GM12878 (cell line): ENCODE results near the gene DENND1A. TPM values are rescaled to one million over a fixed set of nuclear protein-coding genes. Genes with fewer than 3 reads are reported as not detected.

Experiments used
- ATAC-seq: fragments of 200-7000 bp; cut with Tn5 transposase; 3 replicates; pipeline ENCODE4 v1.9.1; 2020; ENCODE audit warnings: mild to moderate bottlenecking, moderate library complexity
- BruUV-seq: library from RNA; stranded (reverse); fragments of 400-500 nt; replicated peaks from 2 replicates; lab custom pipeline; 2021; lab: Mats Ljungman, UMichigan
- CTCF ChIA-PET: fragments of 300-600 bp; sonication (Branson Sonifier 250); formaldehyde crosslinking; extraction: SDS; loops from one replicate; lab custom pipeline; 2021; ENCODE audit warnings: inconsistent platforms; lab: Yijun Ruan, JAX
- POLR2A ChIA-PET: fragments of 350-600 bp; formaldehyde crosslinking; extraction: SDS; loops from one replicate; lab custom pipeline; 2021; ENCODE audit warnings: inconsistent platforms; lab: Charles Lee
- RAD21 ChIA-PET: fragments of 300-600 bp; sonication (Branson Sonifier 250); formaldehyde crosslinking; loops from one replicate; lab custom pipeline; 2023; ENCODE audit warnings: antibody characterized with exemption; ENCODE audit not compliant: unreplicated experiment; lab: Charles Lee
- SMC1A ChIA-PET: fragments of 300-600 bp; sonication (Branson Sonifier 250); formaldehyde crosslinking; loops from one replicate; lab custom pipeline; 2023; ENCODE audit not compliant: unreplicated experiment, uncharacterized antibody; lab: Charles Lee
- DNase-seq: peaks from one replicate; pipeline ENCODE4 v3.0.0-alpha.2; 2011; ENCODE audit warnings: low read depth, low spot score
- FAIRE-seq: peaks from 3 replicates; lab custom pipeline; 2011; peaks lifted over from hg19 to GRCh38; lab: Jason Lieb, UNC
- H2AFZ ChIP-seq: 2 replicates; pipeline ENCODE4 v1.6.0; 2011; ENCODE audit warnings: low read depth, low read length, control low read depth; ENCODE audit not compliant: control insufficient read depth
- H3K27ac ChIP-seq: 2 replicates; pipeline ENCODE4 v1.5.1; 2011; ENCODE audit warnings: control low read depth; ENCODE audit not compliant: control insufficient read depth, insufficient read depth
- H3K27me3 ChIP-seq, 2 experiments: replicated peaks in 1 of 2; 2 replicates each; pipeline versions ENCODE4 v1.6.0 to v1.6.1; 2011; ENCODE audit warnings: low read length in 1 of 2; ENCODE audit not compliant: control insufficient read depth in 2 of 2, insufficient read depth in 2 of 2
- H3K36me3 ChIP-seq, 2 experiments: 2 replicates each; pipeline ENCODE4 v1.5.1; 2011; ENCODE audit warnings: low read length in 1 of 2; ENCODE audit not compliant: control insufficient read depth in 2 of 2, insufficient read depth in 2 of 2
- H3K4me1 ChIP-seq: 2 replicates; pipeline ENCODE4 v1.6.1; 2011; ENCODE audit warnings: mild to moderate bottlenecking, low read length, moderate library complexity, mixed read lengths; ENCODE audit not compliant: control insufficient read depth, insufficient read depth
- H3K4me2 ChIP-seq: 2 replicates; pipeline ENCODE4 v1.6.0; 2011; ENCODE audit warnings: control low read depth; ENCODE audit not compliant: control insufficient read depth, insufficient read depth
- H3K4me3 ChIP-seq: fragments of 200-600 bp; sonication (generic); 2 replicates; pipeline ENCODE4 v1.5.1; 2016
- H3K79me2 ChIP-seq: 2 replicates; pipeline ENCODE4 v1.6.0; 2011; ENCODE audit warnings: low read length; ENCODE audit not compliant: control insufficient read depth, insufficient read depth
- H3K9ac ChIP-seq: 2 replicates; pipeline ENCODE4 v1.8.0; 2011; ENCODE audit warnings: low read length, control low read depth, mixed read lengths; ENCODE audit not compliant: control insufficient read depth, insufficient read depth
- H3K9me3 ChIP-seq: replicated peaks from 3 replicates; pipeline ENCODE4 v1.5.1; 2011; ENCODE audit warnings: mild to moderate bottlenecking, low read length; ENCODE audit not compliant: control insufficient read depth, insufficient read depth
- H4K20me1 ChIP-seq: 2 replicates; pipeline ENCODE4 v1.6.0; 2011; ENCODE audit not compliant: control insufficient read depth, insufficient read depth
- ATF7 ChIP-seq: fragments of 450-650 bp; IDR thresholded peaks from 2 replicates; pipeline ENCODE4 v1.6.1; 2016; ENCODE audit warnings: low read depth, mild to moderate bottlenecking
- BACH1 ChIP-seq: fragments of 450-650 bp; IDR thresholded peaks from 2 replicates; pipeline ENCODE4 v1.6.1; 2017; ENCODE audit warnings: mild to moderate bottlenecking, borderline replicate concordance
- BCL11A ChIP-seq: IDR thresholded peaks from 2 replicates; pipeline ENCODE4 v1.6.1; 2011; ENCODE audit warnings: low read depth, low read length
- CBFB ChIP-seq: IDR thresholded peaks from 2 replicates; pipeline ENCODE4 v1.6.1; 2016; ENCODE audit warnings: antibody characterized with exemption, low read depth
- CHD1 ChIP-seq: IDR thresholded peaks from 2 replicates; pipeline ENCODE4 v1.6.1; 2012; ENCODE audit warnings: low read depth, low read length, improper control_type of control experiment
- CREM ChIP-seq: IDR thresholded peaks from 2 replicates; pipeline ENCODE4 v1.6.1; 2014; ENCODE audit warnings: antibody characterized with exemption, low read depth
- EED ChIP-seq: sonication (generic); IDR thresholded peaks from 2 replicates; pipeline ENCODE4 v1.6.1; 2016; ENCODE audit warnings: antibody characterized with exemption, low read depth
- EP300 ChIP-seq, 2 experiments: fragments of 150-350 bp in 1 of 2; IDR thresholded peaks; 2 replicates each; pipeline ENCODE4 v1.6.1; 2011 to 2012; ENCODE audit warnings: low read depth in 2 of 2, low read length in 2 of 2, borderline replicate concordance in 1 of 2, improper control_type of control experiment in 1 of 2, inconsistent platforms in 1 of 2; ENCODE audit not compliant: control insufficient read depth in 1 of 2
- ESRRA ChIP-seq: IDR thresholded peaks from 2 replicates; pipeline ENCODE4 v1.6.1; 2012; ENCODE audit warnings: mild to moderate bottlenecking, low read length, improper control_type of control experiment
- IKZF1 ChIP-seq: fragments of 450-650 bp; conservative IDR thresholded peaks from 2 replicates; pipeline ENCODE4 v1.6.1; 2017; ENCODE audit warnings: antibody characterized with exemption, mild to moderate bottlenecking
- IKZF2 ChIP-seq, 2 experiments: fragments of 450-650 bp; IDR thresholded peaks; 2 replicates each; pipeline ENCODE4 v1.6.1; 2017; ENCODE audit warnings: mild to moderate bottlenecking in 2 of 2, moderate library complexity in 2 of 2
- IRF4 ChIP-seq: IDR thresholded peaks from 2 replicates; pipeline ENCODE4 v1.6.1; 2011; ENCODE audit warnings: low read depth, low read length
- JUNB ChIP-seq: IDR thresholded peaks from 2 replicates; pipeline ENCODE4 v1.6.1; 2016; ENCODE audit warnings: antibody characterized with exemption, mild to moderate bottlenecking
- JUND ChIP-seq: IDR thresholded peaks from 2 replicates; pipeline ENCODE4 v1.6.1; 2012; ENCODE audit warnings: low read depth, mild to moderate bottlenecking, low read length, improper control_type of control experiment, moderate library complexity
- MTA2 ChIP-seq: fragments of 450-650 bp; IDR thresholded peaks from 2 replicates; pipeline ENCODE4 v1.6.1; 2016; ENCODE audit warnings: low read depth, mild to moderate bottlenecking, moderate library complexity
- NBN ChIP-seq: fragments of 450-650 bp; IDR thresholded peaks from 2 replicates; pipeline ENCODE4 v1.6.1; 2016
- NFIC ChIP-seq: IDR thresholded peaks from 2 replicates; pipeline ENCODE4 v1.6.1; 2012; ENCODE audit warnings: low read depth, mild to moderate bottlenecking, inconsistent platforms, low read length, moderate library complexity
- NFYA ChIP-seq: IDR thresholded peaks from 2 replicates; pipeline ENCODE4 v1.6.1; 2011; ENCODE audit warnings: low read depth, mild to moderate bottlenecking, low read length, improper control_type of control experiment, borderline replicate concordance
- NR2C1 ChIP-seq: fragments of 450-650 bp; IDR thresholded peaks from 2 replicates; pipeline ENCODE4 v1.6.1; 2017; ENCODE audit warnings: antibody characterized with exemption, mild to moderate bottlenecking, moderate library complexity
- POLR2A ChIP-seq: IDR thresholded peaks from 2 replicates; pipeline ENCODE4 v1.6.1; 2011; ENCODE audit warnings: low read depth, mild to moderate bottlenecking, low read length
- SIX5 ChIP-seq: IDR thresholded peaks from 2 replicates; pipeline ENCODE4 v1.6.1; 2011; ENCODE audit warnings: mild to moderate bottlenecking, low read depth, low read length, moderate library complexity; ENCODE audit not compliant: severe bottlenecking
- SPI1 ChIP-seq: IDR thresholded peaks from 2 replicates; pipeline ENCODE4 v1.6.1; 2011; ENCODE audit warnings: low read depth, mild to moderate bottlenecking, low read length, moderate library complexity, borderline replicate concordance; ENCODE audit not compliant: insufficient read depth
- STAT3 ChIP-seq: IDR thresholded peaks from 2 replicates; pipeline ENCODE4 v1.6.1; 2011; ENCODE audit warnings: low read depth, low read length, improper control_type of control experiment
- SUZ12 ChIP-seq: fragments of 200-600 bp; sonication (generic); IDR thresholded peaks from one replicate; pipeline ENCODE4 v1.6.1; 2018; ENCODE audit warnings: antibody characterized with exemption, mild to moderate bottlenecking; ENCODE audit not compliant: unreplicated experiment
- TBL1XR1 ChIP-seq: IDR thresholded peaks from 2 replicates; pipeline ENCODE4 v1.6.1; 2012; ENCODE audit warnings: low read depth, low read length, improper control_type of control experiment
- ZNF622 ChIP-seq: fragments of 450-650 bp; IDR thresholded peaks from 2 replicates; pipeline ENCODE4 v1.6.1; 2017; ENCODE audit warnings: mild to moderate bottlenecking, inconsistent platforms
- WGBS: methylation state at CpG from one replicate; pipeline ENCODE4 v1.1.6; 2016; ENCODE audit warnings: low lambda C conversion rate; ENCODE audit not compliant: insufficient replicate concordance, insufficient coverage; ENCODE audit errors: missing lambda C conversion rate; 5-methylcytosine and 5-hydroxymethylcytosine counted together
- in situ Hi-C: fragments of 300-500 bp; cut with MboI; formaldehyde crosslinking; loops from 9 replicates; pipeline ENCODE4 v1.14.3; 2018; ENCODE audit warnings: mixed read lengths
- intact Hi-C: fragments of 100-400 bp; cut with micrococcal nuclease; formaldehyde crosslinking; loops from one replicate; pipeline ENCODE4 v1.14.2; 2022; ENCODE audit not compliant: unreplicated experiment
- polyA plus RNA-seq, 11 experiments: library from polyadenylated mRNA; depleted of rRNA in 4 of 11; unstranded in 6 of 11; stranded (reverse) in 5 of 11; fragments of >200 nt; fragmentation: Nextera tagmentation in 4 of 11; fragmentation: Illumina TruSeq in 1 of 11; extraction: Ambion mirVana in 4 of 11; extraction: Trizol in 1 of 11; gene quantifications; 1 replicate in 1 of 11; 2 replicates in 10 of 11; pipeline versions ENCODE4 v1.2.1 to v1.2.3, GENCODE V29; 2011 to 2016; ENCODE audit warnings: inconsistent platforms in 2 of 11, missing spikeins in 2 of 11, low read depth in 1 of 11
- total RNA-seq, 4 experiments: library from RNA; depleted of rRNA in 3 of 4; stranded (reverse); fragments of >200 nt in 3 of 4; fragmentation: Illumina TruSeq in 1 of 4; extraction: Trizol in 1 of 4; gene quantifications; 2 replicates each; pipeline versions ENCODE4 v1.2.1 to v1.2.3, GENCODE V29; 2013 to 2021
- TF ChIP-seq, protein P1 (sequence below): IDR thresholded peaks from 2 replicates; pipeline ENCODE4 v1.6.1; 2012; ENCODE audit warnings: low read depth, low read length, improper control_type of control experiment

The DENND1A gene
- total and polyA plus RNA-seq, 10 of the 15 experiments (the other 5 are each of a cell fraction or from before 2014, with no cell fraction given) = 14.1 to 48.6 (median 35.2) TPM

DNA sequence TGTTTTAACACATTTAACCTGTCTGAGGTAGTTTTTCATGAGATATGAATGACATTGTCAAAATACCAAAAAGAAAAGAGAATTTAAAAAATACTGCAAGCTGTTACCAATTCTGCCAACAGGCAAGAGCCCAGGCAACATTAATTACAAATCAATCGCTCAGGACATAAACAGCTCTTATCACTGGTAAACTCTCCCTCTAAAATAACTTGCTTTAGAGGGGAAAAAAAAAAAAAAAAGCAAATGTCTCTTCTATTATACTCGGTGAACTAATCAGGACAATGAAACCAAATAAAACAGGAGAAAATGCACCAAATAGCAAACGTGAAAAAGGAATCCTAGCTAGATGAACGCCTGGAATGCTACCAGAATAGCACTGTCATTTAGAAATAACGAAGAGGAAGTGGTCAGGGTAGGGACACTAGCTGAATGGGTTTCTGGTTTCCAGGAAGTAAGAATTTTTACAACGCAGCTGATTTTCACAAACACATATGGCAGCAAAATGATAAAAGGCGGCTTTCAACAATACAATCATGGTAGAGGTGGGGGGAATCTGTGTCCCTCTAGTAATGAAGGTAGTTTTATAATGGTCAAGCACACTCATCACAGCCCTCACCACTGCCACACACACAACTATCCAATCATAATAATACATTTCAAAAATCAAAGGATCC is 94.9 kb downstream of the DENND1A start:
- Histone ChIP-seq H3K27ac (no peak overlapping the region), H3K27me3 (no peaks in the 10 kb centered on the region), H3K4me3 (no peak overlapping the region), H3K9ac (no peak overlapping the region), H3K4me2 (peak overlapping the region; percentile 38; the same call in 1 of the 2 replicates), H3K9me3 (peaks cover 5% of the 10 kb centered on the region), H3K79me2 (peaks cover 2% of the 10 kb centered on the region), H4K20me1 (no peaks in the 10 kb centered on the region), H3K36me3 (no peaks in the 10 kb centered on the region), H2AFZ (no peak overlapping the region), H3K4me1 (no peaks in the 10 kb centered on the region)
- BruUV-seq = no TSS peak
- FAIRE-seq (peak; percentile 92), DNase-seq (peak; percentile 34), ATAC-seq (peak; percentile 91)
- ChIA-PET POLR2A (interaction anchor here (0.6 to 1.7 kb wide), 3 partner anchors 39 to 74 kb away, joined by 3 to 4 read pairs (median 4); no protein-coding TSS in a partner anchor), RAD21 (interaction anchor here (0.7 to 1.9 kb wide), 9 partner anchors 14 to 205 kb away, joined by 3 to 7 read pairs (median 5); no protein-coding TSS in a partner anchor), CTCF (interaction anchor here (0.6 to 1.8 kb wide), 7 partner anchors 9 to 158 kb away, joined by 3 to 6 read pairs (median 4); no protein-coding TSS in a partner anchor), SMC1A (interaction anchor here (0.7 to 2.6 kb wide), 21 partner anchors 8 to 205 kb away, joined by 3 to 11 read pairs (median 4); no protein-coding TSS in a partner anchor)
- intact Hi-C loops (loop anchor here (5.0 kb wide), 1 partner anchor 92 kb away; no protein-coding TSS in a partner anchor), in situ Hi-C loops (no loop called here)
- 34% methylated on average over 7 of the region's 7 CpGs for WGBS
- no peak for TF ChIP-seq NFYA
- TF ChIP-seq ESRRA = no peak
- TF ChIP-seq BACH1 = no peak
- peak; percentile 72 for TF ChIP-seq EED
- no peak for TF ChIP-seq TBL1XR1
- peak; percentile 65 for TF ChIP-seq IKZF1
- no peak for TF ChIP-seq SUZ12
- peak; percentile 65; the same call in 1 of the 2 replicates for TF ChIP-seq NFIC
- TF ChIP-seq JUND = no peak
- 0 out of 2 replicates have a peak, but pooled peaks have one; percentile 16 for TF ChIP-seq ATF7
- TF ChIP-seq ZNF622 = no peak
- peak; percentile 28; the same call in 1 of the 2 replicates for TF ChIP-seq NBN
- no peak for TF ChIP-seq CHD1
- TF ChIP-seq NR2C1 = no peak
- peak; percentile 59; the same call in 1 of the 2 replicates for TF ChIP-seq BCL11A
- peak; percentile 48; the same call in 1 of the 2 replicates for TF ChIP-seq CREM
- TF ChIP-seq IRF4 = peak; percentile 64; the same call in 1 of the 2 replicates
- TF ChIP-seq SPI1 = peak; percentile 94
- 0 out of 2 replicates have a peak, but pooled peaks have one; percentile 41 for TF ChIP-seq CBFB
- 0 out of 2 replicates have a peak, but pooled peaks have one; percentile 27 for TF ChIP-seq MTA2
- TF ChIP-seq STAT3 = no peak
- peak in 1 of 2 experiments; percentile 65; a peak in 1 of 4 replicates for TF ChIP-seq EP300 (IDR thresholded peaks at IDR 0.05; ENCODE audit: borderline replicate concordance in 1 of 2, control insufficient read depth in 1 of 2, low read depth in 2 of 2, low read length in 2 of 2)
- TF ChIP-seq, protein P1, sequence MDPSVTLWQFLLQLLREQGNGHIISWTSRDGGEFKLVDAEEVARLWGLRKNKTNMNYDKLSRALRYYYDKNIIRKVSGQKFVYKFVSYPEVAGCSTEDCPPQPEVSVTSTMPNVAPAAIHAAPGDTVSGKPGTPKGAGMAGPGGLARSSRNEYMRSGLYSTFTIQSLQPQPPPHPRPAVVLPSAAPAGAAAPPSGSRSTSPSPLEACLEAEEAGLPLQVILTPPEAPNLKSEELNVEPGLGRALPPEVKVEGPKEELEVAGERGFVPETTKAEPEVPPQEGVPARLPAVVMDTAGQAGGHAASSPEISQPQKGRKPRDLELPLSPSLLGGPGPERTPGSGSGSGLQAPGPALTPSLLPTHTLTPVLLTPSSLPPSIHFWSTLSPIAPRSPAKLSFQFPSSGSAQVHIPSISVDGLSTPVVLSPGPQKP = no peak
- TF ChIP-seq SIX5 = no peak
- peak; percentile 78 for TF ChIP-seq JUNB
- peak; percentile 45 to 68; a peak in 3 of 4 replicates for TF ChIP-seq IKZF2 (IDR thresholded peaks at IDR 0.05)
- no peak for TF ChIP-seq POLR2A
